A673 (cell line): ENCODE results near the gene PDCD4.

Experiments
- EZH2 ChIP-seq: fragments of 200-600 bp; sonication (generic); IDR thresholded peaks from 2 replicates; pipeline ENCODE4 v1.6.1; 2017; ENCODE audit warnings: borderline replicate concordance, low read depth, mild to moderate bottlenecking, mixed read lengths, antibody characterized with exemption, low read length; ENCODE audit not compliant: poor library complexity, severe bottlenecking
- TF ChIP-seq, protein P1 (sequence below): fragments of 300-800, 200-600 bp; sonication (generic); conservative IDR thresholded peaks from 2 replicates; pipeline ENCODE4 v1.5.1; 2017; ENCODE audit warnings: low read depth, mild to moderate bottlenecking, antibody characterized with exemption, low read length, moderate library complexity, mixed read lengths

- TF ChIP-seq, protein P1, sequence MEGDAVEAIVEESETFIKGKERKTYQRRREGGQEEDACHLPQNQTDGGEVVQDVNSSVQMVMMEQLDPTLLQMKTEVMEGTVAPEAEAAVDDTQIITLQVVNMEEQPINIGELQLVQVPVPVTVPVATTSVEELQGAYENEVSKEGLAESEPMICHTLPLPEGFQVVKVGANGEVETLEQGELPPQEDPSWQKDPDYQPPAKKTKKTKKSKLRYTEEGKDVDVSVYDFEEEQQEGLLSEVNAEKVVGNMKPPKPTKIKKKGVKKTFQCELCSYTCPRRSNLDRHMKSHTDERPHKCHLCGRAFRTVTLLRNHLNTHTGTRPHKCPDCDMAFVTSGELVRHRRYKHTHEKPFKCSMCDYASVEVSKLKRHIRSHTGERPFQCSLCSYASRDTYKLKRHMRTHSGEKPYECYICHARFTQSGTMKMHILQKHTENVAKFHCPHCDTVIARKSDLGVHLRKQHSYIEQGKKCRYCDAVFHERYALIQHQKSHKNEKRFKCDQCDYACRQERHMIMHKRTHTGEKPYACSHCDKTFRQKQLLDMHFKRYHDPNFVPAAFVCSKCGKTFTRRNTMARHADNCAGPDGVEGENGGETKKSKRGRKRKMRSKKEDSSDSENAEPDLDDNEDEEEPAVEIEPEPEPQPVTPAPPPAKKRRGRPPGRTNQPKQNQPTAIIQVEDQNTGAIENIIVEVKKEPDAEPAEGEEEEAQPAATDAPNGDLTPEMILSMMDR = no peak
- no peak for TF ChIP-seq EZH2
Measured at GRCh38 chr10:110859973-110860376, 11.8 kb upstream of the PDCD4 start.
